CD1c-positive myeloid dendritic cell (primary cell): Measurements from ENCODE around the gene AURKA.
A peak's percentile ranks its signal among the peaks of the same experiment; 100 is the strongest.

ENCODE experiments used
- DNase-seq: peaks from one replicate; pipeline ENCODE4 v3.0.0-alpha.2; 2016; ENCODE audit errors: extremely low spot score

The AURKA gene

GRCh38 chr20:56392132-56392880 is at the start of gene AURKA, which contains the start of gene CSTF1:
TSS of gene AURKA (minus strand) at chr20:56392215. CDS start at chr20:56388197, 4,018 bp downstream.
TSS of gene CSTF1 (plus strand) at chr20:56392645. CDS start at chr20:56395553, 2,908 bp downstream.
- DNase-seq = peak; percentile 100

- no peak for DNase-seq
These were observed 48.5 kb upstream of the AURKA start for GRCh38 chr20:56440346-56441007.

- DNase-seq = no peak
These were observed 47.8 kb upstream of the AURKA start for GRCh38 chr20:56439771-56440291.

- DNase-seq = no peak
These were observed 46.3 kb upstream of the AURKA start for GRCh38 chr20:56438284-56438683.

GRCh38 chr20:56437196-56437960 is 45.4 kb upstream of the AURKA start:
- no peak for DNase-seq

GRCh38 chr20:56433880-56434255 is 41.9 kb upstream of the AURKA start:
- DNase-seq = peak; percentile 81

- DNase-seq = peak; percentile 68
These were observed 41.3 kb upstream of the AURKA start for GRCh38 chr20:56433221-56433879.

- DNase-seq = no peak
These were observed 39.5 kb upstream of the AURKA start for GRCh38 chr20:56431471-56431870.

GRCh38 chr20:56430957-56431356 is 38.9 kb upstream of the AURKA start:
- no peak for DNase-seq

- DNase-seq = no peak
These were observed 38.4 kb upstream of the AURKA start for GRCh38 chr20:56430461-56430860.

GRCh38 chr20:56429941-56430340 is 37.9 kb upstream of the AURKA start:
- no peak for DNase-seq

GRCh38 chr20:56429502-56429901 is 37.5 kb upstream of the AURKA start:
- DNase-seq = peak; percentile 81

GRCh38 chr20:56428881-56429280 is 36.9 kb upstream of the AURKA start:
- peak; percentile 46 for DNase-seq

- DNase-seq = no peak
These were observed 36.4 kb upstream of the AURKA start for GRCh38 chr20:56428410-56428809.

GRCh38 chr20:56427797-56428196 is 35.8 kb upstream of the AURKA start:
- peak; percentile 68 for DNase-seq

- DNase-seq = no peak
These were observed 34.9 kb upstream of the AURKA start for GRCh38 chr20:56426926-56427325.

GRCh38 chr20:56426026-56426425 is 34.0 kb upstream of the AURKA start:
- DNase-seq = no peak

- no peak for DNase-seq
These were observed 32.9 kb upstream of the AURKA start for GRCh38 chr20:56424931-56425330.

GRCh38 chr20:56423886-56424285 is 31.9 kb upstream of the AURKA start:
- no peak for DNase-seq

- DNase-seq = peak; percentile 79
These were observed 31.2 kb upstream of the AURKA start for GRCh38 chr20:56423211-56423610.

GRCh38 chr20:56422824-56423189 is 30.8 kb upstream of the AURKA start:
- no peak for DNase-seq
